ENCODE measurements around the gene ODAD3. TPM values are rescaled to one million over a fixed set of nuclear protein-coding genes. Genes with fewer than 3 reads are reported as not detected.

The ODAD3 gene
- total and polyA plus RNA-seq, 2 of the 13 experiments (the other 11 are each of a cell fraction or from before 2014, with no cell fraction given): 0.04 to 0.08 TPM

- TF ChIP-seq ZBTB10 (CRISPR knock-in tag; IDR thresholded peaks at IDR 0.05; ENCODE audit: borderline replicate concordance) (no peak), CHD2 (IDR thresholded peaks at IDR 0.05; ENCODE audit: low read depth, low read length) (no peak), ZNF235 (CRISPR knock-in tag; IDR thresholded peaks at IDR 0.05; ENCODE audit: borderline replicate concordance) (no peak), ZNF20 (CRISPR knock-in tag; IDR thresholded peaks at IDR 0.05) (no peak), ZBTB37 (CRISPR knock-in tag; IDR thresholded peaks at IDR 0.05) (no peak), KMT2A (CRISPR knock-in tag; IDR thresholded peaks at IDR 0.05) (0 out of 2 replicates have a peak, but pooled peaks have one; percentile 69), HNRNPH1 (optimal IDR thresholded peaks at IDR 0.05; ENCODE audit: low read depth, low read length) (no peak), BATF2 (CRISPR knock-in tag; IDR thresholded peaks at IDR 0.05) (no peak), ZNF512B (CRISPR knock-in tag; IDR thresholded peaks at IDR 0.05; ENCODE audit: borderline replicate concordance) (no peak), MAFG (CRISPR knock-in tag; IDR thresholded peaks at IDR 0.05) (no peak), ZNF274 (CRISPR knock-in tag; IDR thresholded peaks at IDR 0.05) (peak; percentile 72; the same call in 1 of the 2 replicates), HOXA5 (CRISPR knock-in tag; IDR thresholded peaks at IDR 0.05) (peak; percentile 43; the same call in 1 of the 2 replicates), ZNF891 (CRISPR knock-in tag; IDR thresholded peaks at IDR 0.05) (peak; percentile 62; the same call in 1 of the 2 replicates), ZNF550 (CRISPR knock-in tag; IDR thresholded peaks at IDR 0.05; ENCODE audit: borderline replicate concordance) (peak; percentile 85; the same call in 1 of the 2 replicates), CREB3 (CRISPR knock-in tag; IDR thresholded peaks at IDR 0.05) (no peak)
These were observed 54.0 kb downstream of the ODAD3 start (continued) for GRCh38 chr19:11380653-11381537.
